Esophagus squamous epithelium (tissue), 5 donors: ENCODE results near the gene EPB41L1. TPM values are rescaled to one million over a fixed set of nuclear protein-coding genes. Genes with fewer than 3 reads are reported as not detected.

Experiments
- DNase-seq: peaks from one replicate; lab custom pipeline; 2025; lab: John Stamatoyannopoulos, UW
- H3K27ac ChIP-seq, 4 donors: fragments of 200-600 bp; sonication (generic); one replicate each; pipeline ENCODE4 v1.5.1; 2016 to 2019; ENCODE audit warnings: mild to moderate bottlenecking in 1 of 4
- H3K27me3 ChIP-seq, 4 donors: fragments of 200-600 bp; sonication (generic); 1 replicate in 3 of 4; 2 replicates in 1 of 4; pipeline versions ENCODE4 v1.5.1 to v1.6.0; 2017 to 2021; ENCODE audit warnings: antibody characterized with exemption in 1 of 4
- H3K36me3 ChIP-seq, 3 donors: fragments of 200-600 bp; sonication (generic); one replicate each; pipeline ENCODE4 v1.5.1; 2016 to 2019
- H3K4me1 ChIP-seq, 3 donors: fragments of 200-600 bp; sonication (generic); one replicate each; pipeline ENCODE4 v1.5.1; 2017 to 2019
- H3K4me3 ChIP-seq, 4 donors: fragments of 200-600 bp; sonication (generic); 1 replicate in 3 of 4; 2 replicates in 1 of 4; pipeline ENCODE4 v1.5.1; 2016 to 2019; ENCODE audit warnings: mild to moderate bottlenecking in 2 of 4, moderate library complexity in 1 of 4
- H3K9me3 ChIP-seq, 3 donors: fragments of 200-600 bp; sonication (generic); one replicate each; pipeline ENCODE4 v1.5.1; 2016 to 2019
- CTCF ChIP-seq, 6 experiments: fragments of 450-650 bp in 4 of 6; fragments of 200-600 bp in 2 of 6; sonication (generic) in 2 of 6; IDR thresholded peaks; one replicate each; pipeline ENCODE4 v1.5.1; 2016 to 2019; ENCODE audit warnings: antibody characterized with exemption in 6 of 6, mild to moderate bottlenecking in 4 of 6, moderate library complexity in 4 of 6
- POLR2A ChIP-seq, 4 donors: fragments of 450-650 bp; IDR thresholded peaks; one replicate each; pipeline ENCODE4 v1.6.1; 2017; ENCODE audit warnings: antibody characterized with exemption in 4 of 4, mild to moderate bottlenecking in 4 of 4, moderate library complexity in 3 of 4
- WGBS, 2 donors: methylation state at CpG; one replicate each; pipeline ENCODE4 v1.1.5; 2018; 5-methylcytosine and 5-hydroxymethylcytosine counted together
- intact Hi-C: fragments of 100-400 bp; cut with DNase I; formaldehyde crosslinking; loops from one replicate; pipeline ENCODE4 v1.15.0; 2022
- total RNA-seq, 4 donors: library from RNA; depleted of rRNA; stranded (reverse); fragments of >200 nt; gene quantifications; one replicate each; pipeline ENCODE4 v1.1.0, GENCODE V29; 2016
- donor health status: DM: yes; HTN: yes; CAD: no.

EPB41L1 gene
- total RNA-seq, 4 donors from 2014 or later = 39.1 to 112 (median 85.7) TPM

- intact Hi-C loops = no loop called here
- TF ChIP-seq CTCF (IDR thresholded peaks at IDR 0.05) = no peak
- no peak overlapping the region for H3K4me3 ChIP-seq
- DNase-seq = no peak
- H3K27ac ChIP-seq = no peak overlapping the region
- H3K27me3 ChIP-seq = no peaks in the 10 kb centered on the region
- peaks cover 20 to 93% (median 55%) of the 10 kb centered on the region in 3 donors for H3K36me3 ChIP-seq
- WGBS, 2 donors = 91 to 100% methylated on average over 1 of the region's 1 CpG
- peaks cover 2 to 18% (median 8%) of the 10 kb centered on the region in 3 donors for H3K4me1 ChIP-seq
- H3K9me3 ChIP-seq = no peaks in the 10 kb centered on the region
These were observed 89.2 kb downstream of the EPB41L1 start for GRCh38 chr20:36243726-36244125.

GRCh38 chr20:36246401-36246800 is 91.9 kb downstream of the EPB41L1 start:
- 60 to 93% methylated on average over 2 to 3 of the region's 4 CpGs for WGBS, 2 donors
- Histone ChIP-seq H3K4me3 (no peak overlapping the region), H3K27me3 (no peaks in the 10 kb centered on the region), H3K27ac (no peak overlapping the region), H3K9me3 (no peaks in the 10 kb centered on the region), H3K4me1 (peaks cover 0 to 22% (median 0%) of the 10 kb centered on the region in 3 donors), H3K36me3 (peaks cover 9 to 99% (median 47%) of the 10 kb centered on the region in 3 donors)
- no peak for DNase-seq
- intact Hi-C loops = no loop called here
- TF ChIP-seq POLR2A (IDR thresholded peaks at IDR 0.05) (no peak), CTCF (IDR thresholded peaks at IDR 0.05) (no peak)

- intact Hi-C loops = no loop called here
- no peaks in the 10 kb centered on the region for H3K27me3 ChIP-seq
- no peaks in the 10 kb centered on the region for H3K9me3 ChIP-seq
- peaks cover 8 to 98% (median 44%) of the 10 kb centered on the region in 3 donors for H3K36me3 ChIP-seq
- no peak overlapping the region for H3K4me3 ChIP-seq
- 67 to 76% methylated on average over 4 of the region's 4 CpGs for WGBS, 2 donors
- no peak for DNase-seq
- no peak overlapping the region for H3K27ac ChIP-seq
- TF ChIP-seq CTCF (IDR thresholded peaks at IDR 0.05) (no peak), POLR2A (IDR thresholded peaks at IDR 0.05) (no peak)
- H3K4me1 ChIP-seq = peaks cover 0 to 36% (median 6%) of the 10 kb centered on the region in 3 donors
These were observed 94.3 kb downstream of the EPB41L1 start for GRCh38 chr20:36248836-36249235.

- intact Hi-C loops = no loop called here
- H3K4me1 ChIP-seq = peaks cover 0 to 36% (median 6%) of the 10 kb centered on the region in 3 donors
- peaks cover 5 to 98% (median 40%) of the 10 kb centered on the region in 3 donors for H3K36me3 ChIP-seq
- H3K27me3 ChIP-seq = no peaks in the 10 kb centered on the region
- H3K9me3 ChIP-seq = no peaks in the 10 kb centered on the region
- no peak overlapping the region for H3K27ac ChIP-seq
- H3K4me3 ChIP-seq = no peak overlapping the region
- DNase-seq = no peak
- TF ChIP-seq CTCF (IDR thresholded peaks at IDR 0.05) (no peak), POLR2A (IDR thresholded peaks at IDR 0.05) (no peak)
- WGBS, 2 donors = 60 to 64% methylated on average over 3 of the region's 3 CpGs
These were observed 94.9 kb downstream of the EPB41L1 start for GRCh38 chr20:36249450-36249849.

- Histone ChIP-seq H3K4me3 (no peak overlapping the region), H3K9me3 (no peaks in the 10 kb centered on the region), H3K27ac (no peak overlapping the region), H3K4me1 (peaks cover 0 to 36% (median 6%) of the 10 kb centered on the region in 3 donors), H3K27me3 (no peaks in the 10 kb centered on the region), H3K36me3 (peaks cover 14 to 98% (median 28%) of the 10 kb centered on the region in 3 donors)
- TF ChIP-seq CTCF (IDR thresholded peaks at IDR 0.05) (no peak), POLR2A (IDR thresholded peaks at IDR 0.05) (no peak)
- intact Hi-C loops = no loop called here
- WGBS, 2 donors = 50 to 87% methylated on average over 5 of the region's 5 CpGs
- no peak for DNase-seq
These were observed 96.9 kb downstream of the EPB41L1 start for GRCh38 chr20:36251426-36251825.
